GM23338 (cell line): ENCODE results near the gene KCMF1. TPM values are rescaled to one million over a fixed set of nuclear protein-coding genes. Genes with fewer than 3 reads are reported as not detected.

ENCODE experiments used
- ATAC-seq: fragments of 200-7000 bp; cut with Tn5 transposase; 3 replicates; pipeline ENCODE4 v1.9.1; 2020
- DNase-seq: peaks from one replicate; pipeline ENCODE4 v3.0.0-alpha.2; 2015; ENCODE audit warnings: low spot score
- H2AFZ ChIP-seq: fragments of 200-600 bp; sonication (generic); 2 replicates; pipeline ENCODE4 v1.8.0; 2016; ENCODE audit warnings: antibody characterized with exemption, mild to moderate bottlenecking, moderate library complexity
- H3F3A ChIP-seq: fragments of 200-600 bp; sonication (generic); replicated peaks from 2 replicates; pipeline ENCODE4 v1.8.0; 2017; ENCODE audit warnings: antibody characterized with exemption, mixed run types, low read depth
- H3K27ac ChIP-seq: fragments of 200-600 bp; sonication (generic); 2 replicates; pipeline ENCODE4 v1.6.1; 2016; ENCODE audit warnings: low read depth
- H3K27me3 ChIP-seq: fragments of 200-600 bp; sonication (generic); 2 replicates; pipeline ENCODE4 v1.8.0; 2016; ENCODE audit warnings: mild to moderate bottlenecking, mixed run types, moderate library complexity; ENCODE audit not compliant: insufficient read depth
- H3K36me3 ChIP-seq: fragments of 200-600 bp; sonication (generic); 2 replicates; pipeline ENCODE4 v1.8.0; 2016; ENCODE audit warnings: mild to moderate bottlenecking; ENCODE audit not compliant: insufficient read depth
- H3K4me1 ChIP-seq: fragments of 200-600 bp; sonication (generic); 2 replicates; pipeline ENCODE4 v1.8.0; 2016; ENCODE audit warnings: mild to moderate bottlenecking, moderate library complexity; ENCODE audit not compliant: insufficient read depth
- H3K4me2 ChIP-seq: fragments of 200-600 bp; sonication (generic); 2 replicates; pipeline ENCODE4 v1.7.1; 2017; ENCODE audit warnings: mixed run types
- H3K4me3 ChIP-seq: fragments of 200-600 bp; sonication (generic); 2 replicates; pipeline ENCODE4 v1.6.1; 2016; ENCODE audit warnings: mixed run types
- H3K79me2 ChIP-seq: fragments of 200-600 bp; sonication (generic); replicated peaks from 2 replicates; pipeline ENCODE4 v1.8.0; 2017; ENCODE audit warnings: mild to moderate bottlenecking; ENCODE audit not compliant: insufficient read depth
- H3K9me2 ChIP-seq: fragments of 200-600 bp; sonication (generic); 2 replicates; pipeline ENCODE4 v1.8.0; 2017; ENCODE audit not compliant: insufficient read depth
- H4K20me1 ChIP-seq: fragments of 200-600 bp; sonication (generic); replicated peaks from 2 replicates; pipeline ENCODE4 v1.8.0; 2017; ENCODE audit warnings: mild to moderate bottlenecking; ENCODE audit not compliant: insufficient read depth
- H3K27ac Mint-ChIP-seq: 2 replicates; pipeline ENCODE4 v1.8.0; 2020; ENCODE audit warnings: inconsistent platforms, mild to moderate bottlenecking, moderate library complexity, mixed read lengths
- H3K27me3 Mint-ChIP-seq: 3 replicates; pipeline ENCODE4 v1.8.0; 2022; ENCODE audit warnings: low read depth, mild to moderate bottlenecking, moderate library complexity, mixed read lengths, inconsistent platforms; ENCODE audit not compliant: insufficient read depth, poor library complexity
- H3K36me3 Mint-ChIP-seq: 3 replicates; pipeline ENCODE4 v1.8.0; 2021; ENCODE audit warnings: low read depth, mild to moderate bottlenecking, inconsistent platforms, moderate library complexity, mixed read lengths
- H3K4me1 Mint-ChIP-seq: 3 replicates; pipeline ENCODE4 v1.8.0; 2020; ENCODE audit warnings: mild to moderate bottlenecking, inconsistent platforms, mixed read lengths
- H3K4me3 Mint-ChIP-seq: 3 replicates; pipeline ENCODE4 v1.8.0; 2021; ENCODE audit warnings: moderate library complexity, mild to moderate bottlenecking, inconsistent platforms, mixed read lengths
- H3K9me3 Mint-ChIP-seq: 3 replicates; pipeline ENCODE4 v1.8.0; 2020; ENCODE audit warnings: moderate library complexity, mild to moderate bottlenecking, inconsistent platforms, mixed read lengths
- CREB1 ChIP-seq: fragments of 250-450 bp; sonication (Bioruptor Pico); IDR thresholded peaks from 2 replicates; pipeline ENCODE4 v1.5.0; 2020; ENCODE audit warnings: low read depth, mild to moderate bottlenecking, moderate library complexity
- CTCF ChIP-seq, 2 experiments: fragments of 200-600 bp in 1 of 2; sonication (generic) in 1 of 2; conservative IDR thresholded peaks; 2 replicates each; pipeline versions ENCODE4 v1.5.1 to v1.6.1; 2016 to 2017; ENCODE audit warnings: antibody characterized with exemption in 2 of 2, low read depth in 2 of 2, mild to moderate bottlenecking in 2 of 2, moderate library complexity in 1 of 2
- ETS1 ChIP-seq: IDR thresholded peaks from 2 replicates; pipeline ENCODE4 v1.6.1; 2016; ENCODE audit warnings: antibody characterized with exemption
- EZH2 ChIP-seq: fragments of 200-600 bp; sonication (generic); IDR thresholded peaks from one replicate; pipeline ENCODE4 v1.8.0; 2017; ENCODE audit warnings: antibody characterized with exemption, mild to moderate bottlenecking, low read depth; ENCODE audit not compliant: unreplicated experiment
- EZH2phosphoT487 ChIP-seq: fragments of 200-600 bp; sonication (generic); IDR thresholded peaks from one replicate; pipeline ENCODE4 v1.8.1; 2018; ENCODE audit warnings: antibody characterized with exemption; ENCODE audit not compliant: unreplicated experiment
- JUNB ChIP-seq: IDR thresholded peaks from one replicate; pipeline ENCODE4 v1.6.1; 2016; ENCODE audit warnings: antibody characterized with exemption; ENCODE audit not compliant: unreplicated experiment
- NANOG ChIP-seq: IDR thresholded peaks from 2 replicates; pipeline ENCODE4 v1.6.1; 2016; ENCODE audit warnings: antibody characterized with exemption, borderline replicate concordance
- POLR2AphosphoS5 ChIP-seq: IDR thresholded peaks from 2 replicates; pipeline ENCODE4 v1.6.1; 2016; ENCODE audit warnings: antibody characterized with exemption, low read depth
- STAT1 ChIP-seq: IDR thresholded peaks from one replicate; pipeline ENCODE4 v1.6.1; 2016; ENCODE audit warnings: antibody characterized with exemption; ENCODE audit not compliant: unreplicated experiment
- ZNF331 ChIP-seq: fragments of 250-450 bp; sonication (Bioruptor Pico); IDR thresholded peaks from 2 replicates; pipeline ENCODE4 v1.5.0; 2020; ENCODE audit warnings: low read depth, mild to moderate bottlenecking, moderate library complexity
- ZNF462 ChIP-seq: fragments of 250-450 bp; sonication (Bioruptor Pico); IDR thresholded peaks from 2 replicates; pipeline ENCODE4 v1.5.0; 2020; ENCODE audit warnings: mild to moderate bottlenecking, moderate library complexity
- polyA plus RNA-seq: library from polyadenylated mRNA; unstranded; fragments of >200 nt; fragmentation: Nextera tagmentation; extraction: Ambion mirVana; gene quantifications from 2 replicates; pipeline ENCODE4 v1.2.1, GENCODE V29; 2016
- total RNA-seq: library from RNA; depleted of rRNA; stranded (reverse); fragments of >200 nt; shearing (Covaris generic); gene quantifications from 2 replicates; pipeline ENCODE4 v1.2.3, GENCODE V29; 2014

The KCMF1 gene
- total and polyA plus RNA-seq, 2 experiments from 2014 or later, result 29.3 to 120 TPM

- H3K4me1 ChIP-seq, result peaks cover 24% of the 10 kb centered on the region
- H3K4me2 ChIP-seq, result no peak overlapping the region
- H2AFZ ChIP-seq, result no peak overlapping the region
- H3K79me2 ChIP-seq, result peaks cover 86% of the 10 kb centered on the region
- peaks cover 45% of the 10 kb centered on the region for H3K4me1 Mint-ChIP-seq
- H3F3A ChIP-seq, result peaks cover 23% of the 10 kb centered on the region
- peaks cover 3% of the 10 kb centered on the region; the same call in 1 of the 3 replicates for H3K9me3 Mint-ChIP-seq
- peaks cover 84% of the 10 kb centered on the region for H3K36me3 Mint-ChIP-seq
- peak overlapping the region; percentile 34; the same call in 1 of the 2 replicates for H3K27ac ChIP-seq
- no peak overlapping the region for H3K4me3 ChIP-seq
- ATAC-seq, result no peak
- H4K20me1 ChIP-seq, result peaks cover 22% of the 10 kb centered on the region
- no peak for DNase-seq
- H3K27me3 Mint-ChIP-seq, result peaks cover 15% of the 10 kb centered on the region
- no peak overlapping the region for H3K4me3 Mint-ChIP-seq
- no peaks in the 10 kb centered on the region for H3K27me3 ChIP-seq
- peaks cover 22% of the 10 kb centered on the region; the same call in 1 of the 2 replicates for H3K36me3 ChIP-seq
- TF ChIP-seq EZH2phosphoT487, result no peak
- TF ChIP-seq EZH2, result no peak
- TF ChIP-seq JUNB, result no peak
- TF ChIP-seq STAT1, result no peak
- no peak for TF ChIP-seq NANOG
- no peak for TF ChIP-seq ETS1
- no peak for TF ChIP-seq CREB1 (CRISPR knock-in tag)
- TF ChIP-seq ZNF462, result no peak
- no peak for TF ChIP-seq CTCF (conservative IDR thresholded peaks at IDR 0.05; ENCODE audit: low read depth in 2 of 2)
- TF ChIP-seq POLR2AphosphoS5, result no peak
- no peak for TF ChIP-seq ZNF331
- no peak overlapping the region for H3K27ac Mint-ChIP-seq
- H3K9me2 ChIP-seq, result no peaks in the 10 kb centered on the region; the same call in 1 of the 2 replicates
Observed at GRCh38 chr2:84965192-84965516, 5.8 kb upstream of the KCMF1 start.
